GM19467 (cell line): ENCODE measurements around the gene C2orf68.
"Not testable (repeated sequence)": the region's sequence is repeated elsewhere in the genome, so short reads cannot be mapped to it uniquely, and the experiment has no call there.

Experiments
- ATAC-seq: cut with Tn5 transposase; IDR thresholded peaks from one replicate; pipeline ENCODE4 v1.9.1; 2021; ENCODE audit warnings: mild to moderate bottlenecking, moderate library complexity; ENCODE audit not compliant: unreplicated experiment

Gene C2orf68

DNA sequence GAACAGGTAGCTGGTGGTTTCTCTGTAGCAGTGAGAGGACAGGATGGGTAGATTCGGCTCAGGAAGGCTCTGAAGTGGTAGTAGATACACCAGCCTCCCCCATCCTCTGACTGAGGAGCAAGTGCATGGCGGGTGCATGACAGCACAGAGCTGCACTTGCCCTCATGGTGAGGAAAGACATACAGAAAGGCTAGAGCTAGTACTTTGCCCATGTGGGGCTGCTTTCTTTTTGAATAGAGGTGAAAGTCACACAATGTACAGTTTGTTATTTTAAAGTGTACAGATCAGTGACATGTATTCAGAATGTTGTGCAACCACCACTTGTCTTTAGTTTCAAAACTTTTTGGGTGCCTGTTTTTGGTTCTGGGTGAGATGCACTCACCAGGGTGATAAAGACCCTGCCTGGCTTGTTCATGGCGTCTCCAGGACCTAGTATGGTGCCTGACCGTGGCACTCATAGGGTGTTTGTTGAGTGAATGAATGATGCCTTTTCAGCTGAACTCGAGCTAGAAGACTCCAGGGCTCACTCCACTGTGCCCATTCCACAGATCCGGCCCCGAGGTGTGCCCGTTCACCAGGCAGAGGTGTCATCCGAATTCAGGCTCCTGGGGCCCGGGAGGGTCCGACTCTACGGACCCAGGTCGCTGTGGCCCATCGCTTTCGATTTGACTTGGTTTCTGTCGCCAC, 28.1 kb downstream of the C2orf68 start:
- ATAC-seq: peak; percentile 48

DNA sequence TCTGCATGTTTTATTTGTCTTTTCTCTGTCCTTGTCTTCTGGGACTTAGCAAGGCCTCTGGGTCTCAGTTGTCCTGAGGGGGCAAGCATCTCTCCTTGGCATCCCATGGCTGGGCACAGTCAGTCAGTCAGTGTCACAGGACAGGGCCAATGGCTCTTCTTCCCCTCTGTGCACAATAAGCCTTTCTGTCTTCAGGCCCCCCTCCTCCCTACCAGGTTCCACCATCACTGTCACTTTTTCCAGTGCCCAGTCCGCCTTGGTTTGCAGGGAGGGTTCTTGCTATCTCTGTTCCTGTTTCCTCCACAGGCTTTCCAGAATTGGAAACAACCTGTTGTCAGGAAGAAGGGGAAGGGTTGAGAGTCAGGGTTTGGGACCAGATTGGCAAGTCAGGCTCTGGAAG, 29.4 kb downstream of the C2orf68 start:
- no peak for ATAC-seq

DNA sequence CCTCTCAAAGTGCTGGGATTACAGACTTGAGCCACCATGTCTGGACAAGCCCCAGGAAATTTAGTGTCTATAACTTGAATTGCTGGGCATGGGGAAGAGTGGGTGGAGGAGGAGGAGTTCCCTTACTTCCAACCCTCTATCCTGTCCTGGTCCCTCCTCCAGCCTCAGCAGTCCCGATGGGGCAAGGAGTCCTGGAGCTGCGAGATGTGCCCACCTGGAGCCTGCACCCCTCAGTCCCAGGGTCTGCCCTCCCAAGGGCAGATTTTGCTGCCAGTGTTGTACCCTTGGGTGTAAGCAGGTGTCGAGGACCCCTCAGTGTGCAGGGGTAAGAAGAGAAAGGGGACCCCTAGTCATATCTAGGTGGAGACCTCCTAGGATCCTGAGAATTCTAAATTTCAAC, 31.7 kb downstream of the C2orf68 start:
- no peak for ATAC-seq

DNA sequence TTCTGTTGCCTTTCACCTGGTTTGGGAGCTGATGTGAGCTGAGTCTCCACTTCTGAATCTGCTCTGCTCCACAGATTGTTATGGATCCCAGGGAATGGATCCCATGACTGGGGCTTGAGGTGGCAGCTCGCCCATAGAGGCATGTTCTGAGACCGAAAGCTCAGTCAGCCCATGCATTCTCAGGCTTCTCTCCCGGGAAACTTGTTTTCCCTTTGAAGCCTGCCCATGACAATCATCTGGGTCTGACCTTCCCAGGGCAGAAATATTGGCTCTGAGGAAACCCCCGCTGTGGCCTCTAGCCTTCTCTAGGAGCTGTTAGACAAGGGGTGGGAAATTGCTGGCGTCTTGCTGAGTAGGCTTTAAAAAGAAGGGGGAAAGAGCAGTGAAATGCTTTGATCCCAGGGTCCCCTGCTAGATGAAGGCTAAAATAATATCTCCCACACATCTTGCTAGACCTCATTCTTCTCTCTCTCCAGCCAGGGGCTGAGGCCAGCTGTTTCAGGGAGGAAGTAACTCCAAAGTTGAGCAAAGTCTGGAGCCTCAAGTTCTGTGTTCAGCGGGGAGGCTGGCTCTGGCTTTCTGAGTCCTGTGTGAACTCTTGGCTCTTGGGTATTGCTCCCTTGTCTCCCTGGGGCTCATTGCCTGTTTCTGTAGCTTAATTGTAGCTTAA, 32.5 kb downstream of the C2orf68 start:
- no peak for ATAC-seq

DNA sequence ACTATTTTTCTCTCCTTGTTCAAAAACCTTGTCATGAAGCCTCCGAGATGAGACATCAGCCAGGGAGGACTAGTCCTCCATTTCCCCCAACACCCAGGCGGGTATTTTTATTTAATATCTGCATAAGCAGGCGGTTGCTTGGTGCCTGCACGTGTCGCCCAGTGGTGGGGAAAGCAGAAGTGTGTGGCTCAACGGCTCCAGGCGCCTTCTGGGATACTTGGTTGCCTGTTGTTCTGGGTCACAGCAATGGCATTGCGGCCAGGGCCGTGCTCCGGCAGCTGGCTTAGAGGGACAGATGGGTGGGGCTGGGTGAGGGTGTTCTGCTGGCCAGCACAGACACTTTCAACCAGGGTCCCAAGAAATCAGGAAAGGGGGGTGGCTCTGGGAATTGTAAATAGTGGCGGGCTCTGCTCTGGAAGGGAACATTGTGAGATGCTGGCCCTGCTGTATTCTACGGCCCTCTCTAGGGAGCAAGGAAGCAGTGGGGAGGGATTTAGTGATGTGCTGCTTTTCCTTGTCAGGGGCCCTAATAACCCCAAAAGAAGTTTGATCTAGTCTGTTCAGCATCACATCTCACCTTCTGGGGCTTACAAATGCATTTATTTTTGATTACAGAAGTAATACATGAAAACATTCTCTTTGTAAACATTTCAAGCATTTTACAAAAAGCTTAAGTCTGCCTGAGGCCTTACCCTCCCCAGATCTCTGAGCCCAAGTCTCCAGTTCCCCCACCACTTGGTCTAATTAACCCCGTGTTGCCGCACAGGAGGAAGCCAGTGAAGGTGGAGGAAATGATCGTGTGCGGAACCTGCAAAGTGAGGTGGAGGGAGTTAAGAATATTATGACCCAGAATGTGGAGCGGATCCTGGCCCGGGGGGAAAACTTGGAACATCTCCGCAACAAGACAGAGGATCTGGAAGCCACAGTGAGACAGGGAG, 33.4 kb downstream of the C2orf68 start:
- peak; percentile 34 for ATAC-seq

DNA sequence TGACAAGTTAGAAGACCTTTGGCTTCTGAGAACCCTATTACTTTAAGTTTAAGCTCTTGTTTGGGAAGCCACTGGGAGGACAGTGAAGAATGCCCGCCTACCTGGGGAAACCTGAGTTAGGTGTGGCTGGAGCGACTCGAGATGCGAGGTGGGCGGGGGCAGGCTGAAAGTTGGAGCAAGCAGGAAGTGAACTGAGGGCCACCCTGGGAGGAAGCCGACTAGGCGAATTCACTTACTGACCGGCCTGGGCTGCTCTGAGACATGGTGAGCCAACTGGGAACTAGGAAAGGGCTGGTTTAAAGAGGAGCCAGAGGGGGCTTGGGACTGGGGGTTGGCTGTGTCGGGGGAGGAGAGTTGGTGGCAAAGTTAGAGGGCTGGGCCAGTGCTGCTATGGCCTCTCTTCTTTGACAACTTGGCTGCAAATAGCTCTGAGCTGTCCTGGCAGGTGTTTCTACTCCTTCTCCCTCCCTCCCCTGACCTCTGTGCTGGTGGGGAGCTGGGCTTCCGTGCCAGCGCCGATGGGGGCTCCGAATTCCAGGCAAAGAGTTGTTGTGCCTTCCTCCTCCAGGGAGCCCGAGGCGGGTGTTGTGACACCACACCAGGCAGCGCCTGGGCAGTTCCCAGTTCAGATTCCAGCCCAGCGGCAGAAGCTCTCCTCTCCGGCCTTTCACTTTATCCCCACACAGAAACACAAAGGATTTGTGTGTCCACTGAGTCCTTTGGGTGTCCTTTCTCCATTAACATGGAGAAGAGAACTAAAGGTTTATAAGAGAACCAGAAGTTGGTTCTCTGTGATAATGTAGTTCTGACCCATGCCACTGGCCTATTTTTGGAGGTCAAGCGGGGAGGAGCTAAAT, 34.3 kb downstream of the C2orf68 start, which contains the start of gene VAMP8:
Gene VAMP8, plus strand, starts transcription at position 201 of the 857 bp plus-strand sequence. Its CDS starts 61 bp downstream, at position 262.
- ATAC-seq: peak; percentile 71

DNA sequence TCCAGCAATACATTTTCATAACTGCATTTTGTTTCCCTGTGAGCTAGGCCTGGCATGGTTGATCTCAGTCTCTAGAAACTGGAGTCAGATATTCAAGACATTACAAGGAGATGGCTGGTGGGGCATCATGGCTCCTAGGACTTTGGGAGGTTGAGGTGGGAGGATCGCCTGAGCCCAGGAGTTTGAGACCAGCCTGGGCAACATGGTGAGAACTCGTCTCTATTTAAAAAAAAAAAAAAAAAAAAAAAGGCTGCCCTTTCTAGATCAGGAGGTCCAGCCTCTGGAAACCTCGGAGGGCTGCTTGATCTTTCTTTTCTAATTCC, 34.8 kb downstream of the C2orf68 start:
- no peak for ATAC-seq

DNA sequence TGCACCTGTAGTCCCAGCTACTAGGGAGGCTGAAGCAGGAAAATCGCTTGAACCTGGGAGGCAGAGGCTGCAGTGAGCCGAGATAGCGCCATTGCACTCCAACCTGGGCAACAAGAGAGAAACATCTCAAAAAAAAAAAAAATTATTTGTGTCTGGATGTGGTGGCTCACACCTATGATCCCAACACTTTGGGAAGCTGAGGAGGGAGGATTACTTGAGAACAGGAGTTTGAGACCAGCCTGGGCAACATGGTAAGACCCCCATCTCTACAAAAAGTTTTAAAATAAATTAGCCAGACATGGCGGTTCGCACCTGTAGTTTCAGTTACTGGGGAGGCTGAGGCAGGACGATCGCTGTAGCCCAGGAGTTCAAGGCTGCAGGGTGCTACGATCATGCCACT, 36.1 kb downstream of the C2orf68 start:
- ATAC-seq: no peak

DNA sequence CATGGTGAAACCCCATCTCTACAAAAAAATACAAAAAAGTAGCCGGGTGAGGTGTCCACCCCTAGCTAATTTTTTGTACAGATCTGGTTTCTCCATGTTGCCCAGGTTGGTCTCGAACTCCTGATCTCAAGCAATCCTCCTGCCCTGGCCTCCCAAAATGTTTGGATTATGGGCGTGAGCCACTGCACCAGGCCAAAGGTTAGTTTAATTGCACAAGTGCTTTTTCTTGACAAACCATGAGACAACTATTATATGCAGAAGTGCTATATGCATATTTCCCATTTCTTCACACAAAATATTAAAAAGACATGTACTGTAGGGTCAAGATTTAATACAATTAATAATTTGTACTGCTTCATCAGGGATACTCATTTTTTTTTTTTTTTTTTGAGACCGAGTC, 45.6 kb downstream of the C2orf68 start:
- no peak for ATAC-seq

DNA sequence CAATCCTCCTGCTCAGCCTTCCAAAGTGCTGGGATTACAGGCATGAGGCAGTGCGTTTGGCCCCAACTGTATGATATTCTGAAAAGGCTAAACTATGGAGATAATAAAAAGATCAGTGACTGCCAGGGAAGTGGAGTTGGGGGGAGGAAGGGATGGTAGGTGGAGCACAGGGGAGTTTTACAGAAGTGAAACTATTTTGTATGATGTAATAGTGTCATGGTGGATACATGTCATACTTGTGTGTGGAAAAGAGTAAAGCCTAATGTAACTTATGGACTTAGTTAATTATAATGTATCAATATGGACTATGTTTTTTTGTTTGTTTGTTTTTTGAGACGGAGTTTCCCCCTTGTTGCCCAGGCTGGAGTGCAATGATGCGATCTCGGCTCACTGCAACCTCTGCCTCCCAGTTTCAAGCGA, 47.7 kb downstream of the C2orf68 start:
- ATAC-seq: no peak

DNA sequence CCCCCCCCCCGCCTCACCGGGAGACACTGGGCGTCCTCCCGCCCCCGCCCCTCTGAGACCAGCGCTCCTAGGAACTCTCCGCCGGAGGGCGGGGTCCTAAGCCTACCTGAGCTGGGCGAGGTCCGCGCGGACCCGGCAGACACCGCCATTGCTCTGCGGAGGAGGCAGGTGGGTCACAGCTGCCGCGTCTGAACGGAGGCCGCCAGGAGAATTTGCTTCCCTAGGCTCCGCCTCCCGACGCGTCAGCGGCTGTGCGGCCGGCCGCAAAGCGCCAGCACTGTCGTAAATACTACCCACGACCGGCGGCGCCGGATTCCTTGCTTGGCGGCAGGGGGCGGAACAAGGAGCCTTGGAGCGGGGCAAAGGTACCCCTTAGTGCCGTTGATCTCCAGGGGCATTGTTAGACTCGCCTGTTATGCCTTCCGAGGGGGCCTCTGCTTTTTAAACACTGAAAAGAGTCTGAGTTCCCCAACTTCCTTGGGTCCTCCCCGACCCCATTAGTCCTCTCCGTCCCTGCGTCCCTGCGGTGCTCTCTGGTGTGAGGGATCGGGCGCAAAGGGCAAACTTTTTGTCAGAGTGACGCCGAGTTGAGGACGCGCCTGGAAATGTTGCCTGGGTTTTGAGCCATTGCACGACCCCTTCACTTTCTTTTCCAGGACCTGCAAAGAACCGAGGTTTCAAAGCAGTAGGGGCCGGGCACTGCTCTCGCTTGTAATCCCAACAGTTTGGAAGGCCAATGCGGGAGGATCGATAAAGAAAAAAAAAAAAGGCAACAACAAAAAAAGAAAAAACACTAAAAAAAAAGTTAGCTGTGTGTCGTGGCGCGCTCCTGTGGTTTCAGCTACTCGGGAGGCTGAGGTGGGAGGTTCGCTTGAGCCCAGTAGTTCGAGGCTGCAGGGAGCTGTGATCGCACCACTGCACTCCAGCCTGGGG, 50.3 kb downstream of the C2orf68 start, which contains the start of gene GGCX:
Gene GGCX, minus strand, starts transcription at position 214 of the 933 bp plus-strand sequence. Its CDS starts 65 bp downstream, at position 149.
- ATAC-seq: peak; percentile 90

DNA sequence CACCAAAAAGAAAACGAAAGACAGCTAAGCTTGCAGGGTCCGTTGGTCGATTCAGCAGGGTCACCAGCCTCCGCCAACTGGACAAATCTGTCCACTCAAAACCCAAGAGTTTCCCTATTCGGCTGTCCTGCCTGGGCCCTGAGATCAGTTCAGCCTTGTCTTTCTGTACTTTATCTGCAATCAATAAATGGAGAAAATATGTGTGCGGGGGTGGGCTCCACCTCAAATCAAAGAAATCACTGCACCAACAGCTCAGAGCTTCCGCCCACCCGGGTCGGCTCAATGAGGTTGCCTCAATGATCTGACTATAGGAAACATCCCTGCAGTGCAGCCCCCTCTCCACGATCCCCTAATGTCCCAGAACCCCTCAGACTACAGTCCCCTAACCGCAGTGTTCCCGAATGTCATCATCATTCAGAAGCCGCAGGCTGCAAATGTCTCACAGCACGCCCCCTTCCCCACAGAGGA, 51.0 kb downstream of the C2orf68 start:
- no peak for ATAC-seq

DNA sequence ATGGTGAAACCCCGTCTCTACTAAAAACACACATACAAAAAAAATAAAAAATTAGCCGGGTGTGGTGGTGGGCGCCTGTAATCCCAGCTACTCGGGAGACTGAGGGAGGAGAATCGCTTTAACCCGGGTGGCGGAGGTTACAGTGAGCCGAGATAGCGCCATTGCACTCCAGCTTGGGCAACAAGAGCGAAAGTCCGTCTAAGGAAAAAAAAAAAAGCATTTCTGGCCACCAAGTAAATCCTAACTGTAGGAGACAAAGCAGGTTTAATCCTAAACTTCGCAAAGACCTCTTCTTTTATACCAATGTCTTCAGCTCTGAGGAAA, 51.5 kb downstream of the C2orf68 start:
- not testable (repeated sequence) for ATAC-seq

DNA sequence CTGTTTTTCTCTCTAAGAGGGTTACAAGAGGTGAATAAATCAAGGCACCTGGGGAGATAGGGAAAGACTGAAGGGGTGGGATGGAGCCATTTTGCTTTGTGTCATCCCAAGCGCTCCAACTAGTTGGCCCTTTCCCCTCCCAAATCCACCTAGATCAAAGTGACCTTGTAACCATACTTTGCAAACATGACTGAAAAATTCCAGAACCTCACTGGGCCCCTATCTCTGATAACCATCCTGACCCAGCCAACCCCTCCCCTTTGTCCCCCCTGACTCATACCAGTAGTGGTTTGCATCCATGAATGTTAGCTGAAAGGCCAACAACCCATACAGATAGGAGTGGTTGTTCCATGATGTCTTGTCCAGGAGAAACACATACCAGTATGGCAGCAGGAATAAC, 53.7 kb downstream of the C2orf68 start:
- ATAC-seq: no peak

DNA sequence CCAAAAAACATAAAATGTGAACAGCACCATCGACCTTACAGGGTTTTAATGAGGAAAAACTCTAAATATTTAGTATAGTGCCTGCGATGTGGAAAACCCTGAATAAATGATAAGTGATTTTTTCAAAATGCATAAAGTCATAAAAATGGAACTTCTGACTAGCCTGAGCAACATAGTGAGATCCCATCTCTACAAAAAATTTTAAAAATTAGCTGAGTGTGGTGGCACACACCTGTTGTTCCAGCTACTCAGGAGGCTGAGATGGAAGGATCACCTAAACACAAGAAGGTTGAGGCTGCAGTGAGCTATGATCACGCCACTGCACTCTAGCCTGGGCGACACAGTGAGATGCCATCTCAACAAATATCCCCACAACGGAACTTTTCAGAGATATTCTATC, 54.7 kb downstream of the C2orf68 start:
- ATAC-seq: no peak
